A549 treated with DMSO at 1 μM for 4 hours (cell line): ENCODE measurements around the gene CTDSPL. TPM values are rescaled to one million over a fixed set of nuclear protein-coding genes. Genes with fewer than 3 reads are reported as not detected.

Experiments
- total RNA-seq: library from RNA; stranded (reverse); fragments of 200-300 nt; extraction: Qiagen RNA extraction; gene quantifications from 5 replicates; pipeline ENCODE4 v1.2.3, GENCODE V29; 2022; ENCODE audit warnings: low read depth

CTDSPL gene, protein sequence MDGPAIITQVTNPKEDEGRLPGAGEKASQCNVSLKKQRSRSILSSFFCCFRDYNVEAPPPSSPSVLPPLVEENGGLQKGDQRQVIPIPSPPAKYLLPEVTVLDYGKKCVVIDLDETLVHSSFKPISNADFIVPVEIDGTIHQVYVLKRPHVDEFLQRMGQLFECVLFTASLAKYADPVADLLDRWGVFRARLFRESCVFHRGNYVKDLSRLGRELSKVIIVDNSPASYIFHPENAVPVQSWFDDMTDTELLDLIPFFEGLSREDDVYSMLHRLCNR
- total RNA-seq = 9.7 to 11.9 TPM (median 11.0 TPM) in 5 replicates

DNA sequence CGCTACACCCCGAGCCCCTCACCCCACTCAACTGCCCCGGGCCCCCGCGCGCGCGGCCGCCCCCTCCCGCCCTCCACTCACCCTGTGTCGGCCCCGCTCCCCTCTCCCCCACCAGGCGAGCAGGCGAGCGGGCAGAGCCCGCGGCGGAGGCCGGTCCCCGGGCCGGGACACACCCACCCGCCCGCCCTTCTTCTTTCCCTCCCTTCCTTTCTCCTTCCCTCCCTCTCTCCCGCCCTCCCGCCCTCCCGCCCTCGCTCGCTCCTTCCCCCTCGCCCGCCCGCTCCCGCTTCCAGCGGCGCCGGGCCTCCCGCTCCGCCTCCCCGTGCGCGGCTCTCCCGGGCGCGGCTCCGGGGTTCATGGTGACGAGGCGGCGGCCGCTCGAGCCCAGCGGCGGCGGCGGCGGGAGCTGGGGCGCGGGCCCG lies at the start of gene CTDSPL:
CTDSPL (plus strand) TSS at position 261 of the 422 bp plus-strand sequence. CDS start 320 bp downstream, outside the sequence.

GRCh38 chr3:37990527-37990926 lies 128.8 kb downstream of the CTDSPL start, which contains the start of gene VILL:
Gene VILL, plus strand, starts transcription at chr3:37990786. Its CDS starts 2,887 bp downstream, at chr3:37993673.

DNA sequence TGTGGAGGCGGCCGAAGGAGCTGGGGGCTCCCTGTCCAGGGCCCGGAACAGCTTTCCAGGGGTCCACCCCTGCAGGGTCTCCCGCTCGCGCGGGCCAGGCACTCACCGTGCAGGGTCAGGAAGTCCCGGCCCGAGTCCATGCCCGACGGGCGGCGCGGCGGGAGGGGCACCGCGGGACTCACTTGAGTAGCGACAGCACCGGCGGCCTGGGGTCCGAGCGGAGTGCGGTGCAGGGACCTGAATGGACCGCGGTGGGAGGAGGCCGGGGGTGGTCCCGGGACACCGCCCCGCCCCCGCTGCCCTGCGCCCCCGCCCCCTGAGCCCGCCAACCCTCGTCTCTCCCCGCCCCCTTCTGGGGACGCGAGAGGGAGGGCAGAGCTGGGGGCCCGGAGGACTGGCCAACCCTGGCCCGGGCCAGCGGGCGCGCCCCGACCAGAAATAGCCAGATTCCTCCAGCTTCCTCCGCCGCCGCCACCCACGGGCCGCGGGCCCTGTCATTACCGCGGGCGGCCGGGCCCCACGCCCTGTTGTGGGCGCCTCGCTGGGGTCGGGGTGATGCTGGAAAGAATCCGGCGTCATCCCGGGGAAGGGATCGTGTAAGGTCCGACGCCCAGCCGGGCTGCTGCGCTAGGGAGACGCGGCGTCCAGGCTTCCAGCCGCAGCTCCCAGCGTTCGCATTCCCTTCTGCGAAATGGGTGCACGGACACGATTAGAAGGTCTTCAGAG lies 167.9 kb downstream of the CTDSPL start, which contains the start of gene PLCD1:
PLCD1 (minus strand) TSS at position 243 of the 726 bp plus-strand sequence; CDS start at position 140, 103 bp downstream.

Other genes starting within 250 kb of the CTDSPL start
- 0.10 to 0.27 TPM (median 0.15 TPM) in 4 of 5 replicates, not detected in the other for gene VILL, start 128.9 kb downstream of the CTDSPL start, total RNA-seq
- 2.6 to 4.4 TPM (median 3.6 TPM) in 5 replicates for gene PLCD1, start 167.8 kb downstream of the CTDSPL start, total RNA-seq
- 0.07 to 0.53 TPM (median 0.08 TPM) in 5 replicates for gene DLEC1, start 177.3 kb downstream of the CTDSPL start, total RNA-seq